Measurements from ENCODE around the gene ZNF827.
"Not testable (repeated sequence)": the region's sequence is repeated elsewhere in the genome, so short reads cannot be mapped to it uniquely, and the experiment has no call there.

Gene ZNF827

GRCh38 chr4:145866991-145867390 is 71.6 kb downstream of the ZNF827 start:
- no peak for DNase-seq (ENCODE audit: low read depth in 2 of 2)

DNA sequence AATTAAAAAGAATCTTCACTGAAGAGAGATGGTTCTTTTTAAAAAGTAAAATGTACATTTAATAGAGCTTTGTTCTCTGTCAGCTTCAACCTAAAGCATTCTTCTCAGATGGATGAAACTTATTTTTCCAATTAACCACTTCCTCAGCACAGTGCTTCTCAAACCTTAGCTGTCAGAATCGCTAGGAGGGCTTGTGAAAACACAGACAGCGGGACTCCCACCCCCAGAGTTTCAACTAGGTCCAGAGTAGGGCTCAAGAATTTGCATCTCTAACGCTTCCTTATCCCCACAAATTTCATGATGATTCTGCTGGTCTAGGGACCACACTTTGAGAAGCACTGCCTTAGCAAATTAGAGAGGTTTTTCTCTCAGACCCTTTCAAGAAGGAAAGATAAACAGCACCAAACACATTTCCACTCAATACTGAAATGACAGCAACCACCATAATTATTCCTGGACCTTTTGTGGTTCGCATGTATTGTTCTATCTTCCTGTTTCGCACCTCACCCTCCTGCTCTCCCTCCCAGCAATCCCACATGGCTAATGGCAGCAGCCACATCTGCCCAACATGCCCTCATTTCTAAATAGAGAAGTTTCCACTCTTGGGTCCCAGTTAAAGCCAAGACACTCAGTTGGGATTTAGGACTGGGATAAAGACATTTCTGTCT is 73.2 kb downstream of the ZNF827 start:
- no peak for DNase-seq (ENCODE audit: low read depth in 2 of 2)

GRCh38 chr4:145863191-145863590 is 75.4 kb downstream of the ZNF827 start:
- no peak for DNase-seq (ENCODE audit: low read depth in 2 of 2)

DNA sequence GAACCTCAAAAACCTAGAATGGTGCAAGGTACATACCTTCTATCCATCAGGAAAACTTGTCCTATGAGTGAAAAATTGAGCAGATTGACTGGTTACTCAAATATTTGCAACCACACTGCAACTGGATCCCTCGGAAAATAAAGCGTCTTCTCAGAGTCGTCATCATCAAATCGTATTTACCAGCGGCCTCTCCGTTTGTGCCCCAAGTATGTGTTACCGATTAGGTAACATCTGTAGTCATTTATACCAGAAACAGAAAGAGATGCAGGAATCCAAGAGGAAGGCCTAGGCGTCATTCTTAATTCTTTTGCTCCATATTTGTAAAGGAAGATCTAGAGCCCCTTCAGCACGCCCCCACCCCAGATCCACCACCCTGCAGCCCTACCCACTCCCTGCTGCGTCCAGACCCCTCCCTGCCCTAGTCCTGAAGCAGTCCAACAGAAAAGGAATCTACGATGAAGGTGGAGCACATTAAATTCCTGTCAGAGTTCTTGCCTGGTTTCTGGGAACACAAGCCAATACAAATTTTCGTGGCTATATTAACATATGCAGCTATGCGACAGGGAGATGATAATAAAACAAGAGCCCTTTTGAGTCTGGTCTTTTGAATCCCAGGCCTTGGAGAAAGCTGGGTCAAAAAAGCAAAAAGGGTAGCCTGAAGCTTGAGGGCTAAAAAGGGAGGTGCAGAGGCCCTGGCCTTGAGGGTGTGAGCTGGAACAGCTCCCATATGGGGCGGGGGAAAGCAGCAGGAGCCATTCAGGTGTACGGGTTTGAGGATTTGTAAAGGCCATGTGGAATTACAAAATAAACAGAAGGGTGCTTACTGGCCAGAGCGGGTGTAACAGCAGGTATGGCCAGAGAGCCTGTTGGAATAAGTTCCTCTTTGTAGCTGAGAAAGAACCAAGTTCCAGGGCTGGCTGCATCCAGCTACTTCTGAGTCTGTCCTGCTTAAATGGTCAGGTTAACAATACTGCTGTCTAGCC is 77.0 kb downstream of the ZNF827 start:
- DNase-seq (ENCODE audit: low read depth in 2 of 2): no peak

- DNase-seq (ENCODE audit: low read depth in 2 of 2): no peak
Observed at GRCh38 chr4:145860897-145861296, 77.7 kb downstream of the ZNF827 start.

- no peak for DNase-seq (ENCODE audit: low read depth in 2 of 2)
Observed at GRCh38 chr4:145860446-145860845, 78.2 kb downstream of the ZNF827 start.

DNA sequence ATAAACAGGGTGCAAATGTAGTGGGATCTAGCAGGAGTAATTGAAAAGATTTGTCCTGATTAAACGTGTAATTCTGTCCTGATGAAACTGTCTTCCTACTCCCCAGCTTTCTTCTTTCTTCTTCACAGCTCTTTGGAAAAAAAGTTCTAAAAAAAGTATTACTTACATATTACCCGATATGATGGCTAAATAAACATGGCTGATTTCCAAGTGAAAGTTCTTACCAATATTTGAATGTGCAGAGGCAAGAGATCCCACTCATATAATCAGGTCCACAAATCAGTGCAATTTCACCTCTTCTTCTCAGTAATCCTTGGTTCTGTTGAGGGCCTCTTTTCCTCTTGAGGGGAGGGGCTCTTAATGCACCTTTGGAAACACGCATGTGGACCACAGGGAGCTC is 78.7 kb downstream of the ZNF827 start:
- no peak for DNase-seq (ENCODE audit: low read depth in 2 of 2)

DNA sequence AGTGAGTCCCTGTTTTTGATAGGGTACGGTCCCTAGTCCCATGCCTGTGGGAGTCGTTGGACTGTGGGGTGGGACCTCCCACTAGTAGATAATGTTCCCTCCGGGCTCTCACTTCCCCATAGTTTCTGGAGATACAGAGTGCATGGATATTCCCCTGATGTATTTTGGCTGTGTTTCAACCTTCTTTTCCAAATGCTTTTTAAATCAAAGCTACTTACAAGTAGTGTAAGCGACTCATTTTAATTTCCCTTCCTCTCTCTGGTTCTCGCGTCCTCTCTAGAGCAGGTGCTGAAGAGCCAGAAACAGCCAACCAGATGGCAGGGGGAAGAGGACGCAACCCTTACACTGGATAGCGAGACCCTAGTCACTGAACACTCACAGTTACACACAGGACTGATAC is 79.2 kb downstream of the ZNF827 start:
- no peak for DNase-seq (ENCODE audit: low read depth in 2 of 2)

DNA sequence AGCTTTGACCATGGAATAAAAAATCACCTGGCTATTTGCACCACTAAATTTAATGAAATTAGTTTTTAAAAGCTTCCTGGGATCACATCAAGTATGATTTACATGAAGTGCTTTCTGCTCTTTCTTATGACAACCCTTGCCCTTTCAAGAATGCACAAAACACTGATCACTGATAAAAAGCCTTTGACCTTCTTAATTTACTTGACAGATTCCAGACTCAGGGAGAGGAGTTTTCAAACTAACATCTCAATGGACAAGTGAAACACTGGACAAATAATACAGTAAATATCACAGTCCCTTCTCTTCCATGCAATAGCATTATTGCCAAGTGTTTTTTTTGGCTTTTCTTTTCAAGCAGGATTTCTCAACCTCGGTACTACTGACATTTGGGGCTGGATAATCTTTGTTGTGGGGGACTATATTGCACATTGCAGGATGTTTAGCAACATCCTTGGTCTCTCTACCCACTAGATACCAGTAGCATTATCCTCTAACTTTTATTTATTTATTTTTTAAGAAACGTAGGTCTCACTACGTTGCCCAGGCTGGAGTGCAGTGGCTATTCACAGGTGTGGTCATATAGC is 86.3 kb downstream of the ZNF827 start:
- DNase-seq (ENCODE audit: low read depth in 2 of 2): no peak

- no peak for DNase-seq (ENCODE audit: low read depth in 2 of 2)
Observed at GRCh38 chr4:145851511-145852201, 87.0 kb downstream of the ZNF827 start.

DNA sequence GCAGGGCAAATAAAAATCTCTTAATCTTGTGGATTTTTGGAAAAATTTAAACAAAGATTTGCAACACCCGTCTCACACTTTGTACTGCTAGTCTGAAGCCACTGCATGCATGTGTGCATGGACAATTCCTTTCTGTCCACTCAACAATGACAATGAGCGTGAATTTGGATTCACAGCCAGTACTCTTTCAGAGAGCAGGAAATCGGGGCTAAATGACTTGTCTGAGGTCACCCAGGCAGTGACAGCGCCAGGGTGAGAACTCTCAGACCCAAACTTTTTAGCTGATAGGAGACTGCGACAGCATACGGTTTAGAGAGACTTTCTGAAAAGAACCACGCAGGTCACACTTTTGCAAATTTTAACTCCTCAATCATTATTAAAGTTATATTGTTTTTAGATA is 90.9 kb downstream of the ZNF827 start:
- DNase-seq (ENCODE audit: low read depth in 2 of 2): no peak

DNA sequence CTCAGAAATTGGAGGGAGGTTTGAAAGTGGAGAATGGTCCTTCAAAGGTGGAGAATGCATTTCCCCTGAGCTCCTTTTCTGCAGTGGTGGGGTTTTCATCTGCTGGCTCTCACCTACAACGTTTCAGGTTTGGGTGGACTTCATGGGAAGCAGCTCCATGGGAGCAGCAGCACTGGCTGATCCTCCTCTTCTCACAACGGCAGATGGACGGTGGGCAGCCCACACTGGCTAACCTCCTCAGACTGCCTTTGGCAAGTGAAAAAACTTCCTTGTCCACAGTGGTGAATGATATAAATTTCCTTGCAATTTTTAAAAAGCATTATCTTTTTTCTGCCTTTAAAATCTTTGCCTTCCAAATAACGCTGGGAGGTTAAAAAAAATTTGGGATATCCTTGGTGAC is 93.5 kb downstream of the ZNF827 start:
- no peak for DNase-seq (ENCODE audit: low read depth in 2 of 2)

- DNase-seq (ENCODE audit: low read depth in 2 of 2): no peak
Observed at GRCh38 chr4:145843639-145844038, 95.0 kb downstream of the ZNF827 start.

DNA sequence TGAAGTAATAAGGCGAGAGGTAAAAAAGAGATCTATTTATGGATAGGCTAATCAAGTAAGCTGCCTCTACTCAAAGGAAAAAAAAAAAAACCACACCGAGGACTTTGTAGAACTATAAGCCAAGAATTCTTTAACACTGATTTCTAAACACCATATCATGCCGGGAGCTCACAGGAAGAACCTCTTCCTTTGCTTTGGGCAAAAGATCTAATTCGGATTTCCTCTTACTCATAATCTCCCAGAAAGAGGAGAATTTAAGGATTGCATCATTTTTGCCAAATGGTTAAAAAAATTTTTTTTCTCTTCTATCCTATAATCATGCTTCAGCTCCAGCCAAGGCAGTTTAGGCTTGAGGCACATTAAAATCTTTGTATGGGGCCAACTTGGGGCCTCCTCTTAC is 95.5 kb downstream of the ZNF827 start:
- no peak for DNase-seq (ENCODE audit: low read depth in 2 of 2)

DNA sequence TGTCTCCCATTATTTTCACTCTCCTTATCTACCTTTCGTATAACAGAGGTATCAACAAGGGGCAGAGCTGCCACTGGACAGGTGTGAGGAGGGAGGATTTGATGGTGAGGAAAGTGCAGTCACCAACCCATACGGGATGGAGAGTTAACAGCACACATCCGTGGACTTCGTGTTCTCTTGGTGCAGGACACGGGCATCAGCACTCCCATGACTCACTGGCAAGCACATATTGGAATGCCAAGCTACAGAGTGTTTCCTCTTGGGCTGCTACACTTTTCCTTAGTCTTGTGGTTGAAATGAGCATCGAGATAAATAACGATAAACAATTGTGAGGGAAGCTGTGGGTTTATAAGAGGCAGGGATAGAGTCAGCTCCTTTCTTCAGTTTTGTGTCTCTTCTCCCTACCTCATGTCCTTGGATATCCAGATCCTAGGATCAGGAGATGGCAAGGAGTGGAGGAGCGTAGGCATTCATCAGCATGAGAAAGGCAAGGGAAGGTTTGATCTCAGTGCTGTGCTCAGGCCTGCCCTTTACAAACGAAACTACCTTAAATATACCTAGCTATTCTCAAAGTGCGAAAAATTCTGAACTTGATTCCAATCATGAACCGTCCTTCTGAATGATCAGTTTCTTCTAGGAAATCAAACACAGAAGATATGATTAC is 96.3 kb downstream of the ZNF827 start:
- no peak for DNase-seq (ENCODE audit: low read depth in 2 of 2)

DNA sequence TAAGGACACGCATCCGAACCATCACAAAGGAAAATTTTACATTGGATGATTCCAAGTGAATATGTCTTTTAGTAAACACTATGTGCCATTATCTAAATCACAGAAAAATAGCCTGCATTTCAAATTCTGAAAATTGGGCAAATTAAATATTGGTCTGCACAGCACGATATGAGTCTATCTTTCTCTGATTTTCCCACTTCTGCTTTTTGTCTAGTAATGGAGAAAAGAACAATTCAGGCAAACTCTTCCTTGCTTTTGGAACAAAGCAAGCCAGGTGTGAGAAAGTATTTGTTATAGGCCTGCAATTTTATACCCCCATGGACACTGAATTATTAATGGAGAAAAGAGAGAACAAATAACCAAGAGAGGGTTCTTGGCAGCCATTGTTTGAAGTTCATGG is 97.8 kb downstream of the ZNF827 start:
- DNase-seq (ENCODE audit: low read depth in 2 of 2): no peak

DNA sequence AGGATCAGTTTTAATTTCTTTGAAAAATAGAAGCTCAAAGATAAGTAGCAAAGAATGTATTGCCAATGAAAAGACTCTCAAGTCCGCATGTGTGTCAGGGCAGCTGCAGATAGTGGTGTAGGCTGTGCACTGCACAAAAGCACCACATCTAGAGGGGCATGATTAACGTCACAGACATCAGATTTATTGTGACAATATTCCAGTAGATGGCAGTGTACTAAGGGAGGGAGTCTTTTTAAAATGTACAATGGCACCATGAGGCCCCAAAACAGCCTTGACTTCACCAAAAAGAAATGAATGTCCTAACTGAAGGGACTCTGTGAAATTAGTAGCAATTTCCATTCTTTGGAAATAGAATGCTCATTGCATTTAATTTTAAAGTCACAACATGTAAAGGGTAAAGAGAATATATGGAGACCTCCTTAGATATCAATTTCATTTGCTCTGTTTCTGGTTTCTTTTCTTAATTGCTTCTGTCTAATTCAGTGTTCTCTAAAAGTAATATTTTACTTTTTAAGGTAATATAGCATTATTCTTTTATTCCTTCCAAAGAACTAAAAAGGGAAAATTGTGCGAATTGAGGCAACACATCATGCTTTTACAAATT is 98.4 kb downstream of the ZNF827 start:
- DNase-seq (ENCODE audit: low read depth in 2 of 2): no peak

- no peak for DNase-seq (ENCODE audit: low read depth in 2 of 2)
Observed at GRCh38 chr4:145839151-145839550, 99.5 kb downstream of the ZNF827 start.

GRCh38 chr4:145832384-145832783 is 106.2 kb downstream of the ZNF827 start:
- not testable (repeated sequence) for DNase-seq (ENCODE audit: low read depth in 2 of 2)

DNA sequence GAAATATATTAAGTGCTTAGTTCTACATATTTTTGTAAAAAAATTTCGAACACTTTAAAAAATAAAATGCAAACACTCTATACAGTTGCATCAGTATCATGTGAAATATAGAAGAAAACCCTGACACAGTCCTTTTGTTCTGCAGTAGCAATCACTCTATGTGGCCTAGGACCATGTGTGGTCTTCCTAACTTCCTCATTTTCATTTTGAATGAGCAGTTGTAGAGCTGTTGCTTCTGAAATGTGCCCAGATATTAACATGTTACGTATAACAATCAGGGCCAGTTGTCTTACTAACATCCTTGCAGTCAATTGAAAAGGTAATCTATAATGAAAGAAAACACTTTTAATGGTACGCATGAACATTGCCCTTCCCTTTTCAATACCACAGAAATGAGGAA is 107.9 kb downstream of the ZNF827 start:
- no peak for DNase-seq (ENCODE audit: low read depth in 2 of 2)
